Measurements from ENCODE around the gene MT3.
"Not testable (repeated sequence)": the region's sequence is repeated elsewhere in the genome, so short reads cannot be mapped to it uniquely, and the experiment has no call there.

Gene MT3

DNA sequence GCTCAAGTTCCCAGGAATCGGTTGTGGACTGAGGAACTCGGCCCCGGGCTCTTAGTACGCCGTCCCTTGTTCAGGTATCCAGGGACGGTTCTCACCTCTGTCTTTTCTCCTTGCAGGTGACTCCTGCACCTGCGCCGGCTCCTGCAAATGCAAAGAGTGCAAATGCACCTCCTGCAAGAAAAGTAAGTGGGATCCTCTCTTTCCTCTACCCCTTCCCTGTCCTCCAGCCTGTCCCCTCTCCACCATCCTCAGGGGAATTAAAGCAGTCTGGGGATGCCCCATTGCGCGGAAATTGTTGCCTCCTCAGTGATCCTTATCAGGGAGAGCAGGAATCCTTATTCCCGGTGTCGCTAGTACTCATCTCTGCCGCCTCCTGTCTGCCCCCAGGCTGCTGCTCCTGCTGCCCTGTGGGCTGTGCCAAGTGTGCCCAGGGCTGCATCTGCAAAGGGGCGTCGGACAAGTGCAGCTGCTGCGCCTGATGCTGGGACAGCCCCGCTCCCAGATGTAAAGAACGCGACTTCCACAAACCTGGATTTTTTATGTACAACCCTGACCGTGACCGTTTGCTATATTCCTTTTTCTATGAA, 19.6 kb downstream of the MT3 start:
- no peak for DNase-seq (ENCODE audit: low read depth in 1 of 2, low spot score in 1 of 2)

DNA sequence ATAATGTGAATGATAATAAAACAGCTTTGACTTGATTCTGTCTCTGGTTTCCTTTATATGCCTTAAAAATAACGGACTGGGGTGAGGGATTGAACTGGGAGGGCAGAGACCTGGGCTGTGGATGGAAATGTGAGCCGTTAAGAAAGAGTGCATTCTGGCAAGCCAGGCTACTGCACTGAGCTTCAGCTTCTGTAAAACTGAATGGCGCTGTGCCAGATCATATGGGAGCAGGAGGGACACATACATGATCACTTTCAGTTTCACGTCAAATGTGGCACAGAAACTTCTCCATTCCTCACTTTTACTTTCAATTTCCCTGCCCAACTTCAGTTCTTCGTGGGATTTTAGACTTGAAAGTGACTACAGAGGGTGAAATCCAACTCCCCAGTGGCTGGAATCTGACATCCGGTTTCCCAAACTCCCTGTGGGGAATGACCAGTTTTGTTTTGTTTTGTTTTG, 20.2 kb downstream of the MT3 start:
- DNase-seq (ENCODE audit: low read depth in 1 of 2, low spot score in 1 of 2): peak; percentile 40

DNA sequence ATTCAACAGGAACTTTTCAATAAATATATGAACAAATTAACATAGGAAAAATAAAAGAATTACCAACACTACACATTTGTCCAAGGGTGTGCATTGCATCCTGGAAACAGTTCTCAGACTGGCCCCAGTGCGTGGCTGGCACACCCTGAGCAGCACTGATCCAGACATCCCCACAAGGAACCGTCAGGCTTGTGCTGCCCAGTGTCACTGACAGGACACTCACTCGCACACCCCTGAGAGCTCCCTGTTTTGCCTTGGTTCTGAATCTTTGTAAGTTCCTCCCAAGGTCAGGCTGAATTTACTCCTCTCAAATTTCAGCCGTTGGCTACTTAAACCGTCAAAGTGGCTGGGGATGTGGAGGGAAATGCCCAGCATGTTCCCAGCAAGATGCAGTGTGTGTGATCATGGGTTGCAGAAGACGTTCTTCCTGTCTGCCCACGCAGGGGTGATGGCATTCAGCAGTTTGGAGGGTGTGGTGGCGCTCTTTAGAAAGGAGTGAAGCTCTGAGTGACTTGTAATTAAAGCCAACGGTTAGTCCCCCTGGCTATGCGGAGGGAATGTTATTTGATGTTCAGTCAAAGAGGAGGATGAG, 20.8 kb downstream of the MT3 start:
- DNase-seq (ENCODE audit: low read depth in 1 of 2, low spot score in 1 of 2): peak; percentile 17 to 52

DNA sequence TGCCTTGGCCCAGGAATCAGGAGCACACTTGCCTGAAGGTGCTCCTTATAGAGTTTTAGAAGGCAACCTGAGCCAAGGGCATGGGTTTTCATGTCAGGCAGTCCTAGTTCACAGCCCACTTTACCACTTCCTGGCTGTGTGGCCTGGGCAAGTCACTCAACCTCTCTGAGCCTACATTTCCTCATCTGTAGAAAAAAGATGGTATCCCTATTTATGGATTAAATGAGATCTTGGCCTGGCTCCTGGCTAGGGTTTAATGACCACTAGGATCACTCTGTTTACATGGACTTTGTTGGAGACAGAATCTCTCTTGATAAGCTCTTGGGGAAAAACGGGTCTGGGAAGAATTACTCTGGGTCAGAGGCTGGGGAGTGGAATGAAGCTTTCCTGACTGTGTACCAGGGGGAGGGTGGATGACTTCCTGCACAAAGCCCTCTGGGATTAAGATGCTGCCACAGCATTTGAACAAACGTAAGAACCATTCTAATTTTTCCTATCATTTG, 21.3 kb downstream of the MT3 start:
- no peak for DNase-seq (ENCODE audit: low read depth in 1 of 2, low spot score in 1 of 2)

DNA sequence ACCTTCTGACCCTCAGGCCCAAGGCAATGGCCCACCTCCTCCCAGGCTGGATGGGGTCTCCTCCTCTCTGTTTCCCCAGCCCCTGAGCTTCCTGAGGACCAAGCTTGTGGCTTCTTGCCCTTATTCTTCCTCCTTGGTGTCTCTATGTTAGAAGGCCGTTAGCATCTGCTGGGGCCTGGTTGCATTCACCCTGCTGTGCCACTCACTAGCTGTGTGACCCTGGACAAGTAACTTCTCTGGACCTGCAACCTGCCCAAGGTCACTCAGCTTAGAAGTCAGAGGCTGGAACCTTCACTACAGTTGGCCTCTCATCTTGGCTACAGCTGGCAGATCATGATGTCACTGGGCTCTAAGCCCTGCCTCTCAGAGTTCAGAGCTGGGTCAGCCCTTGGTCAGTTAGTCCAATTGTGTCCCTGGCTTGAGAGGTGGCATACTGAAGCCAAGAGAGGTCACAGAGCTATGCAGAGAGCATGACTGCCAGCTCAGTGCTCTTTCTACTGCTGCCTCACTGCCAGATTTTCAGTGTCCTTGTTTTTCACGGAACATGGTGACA, 22.0 kb downstream of the MT3 start:
- DNase-seq (ENCODE audit: low read depth in 1 of 2, low spot score in 1 of 2): no peak

DNA sequence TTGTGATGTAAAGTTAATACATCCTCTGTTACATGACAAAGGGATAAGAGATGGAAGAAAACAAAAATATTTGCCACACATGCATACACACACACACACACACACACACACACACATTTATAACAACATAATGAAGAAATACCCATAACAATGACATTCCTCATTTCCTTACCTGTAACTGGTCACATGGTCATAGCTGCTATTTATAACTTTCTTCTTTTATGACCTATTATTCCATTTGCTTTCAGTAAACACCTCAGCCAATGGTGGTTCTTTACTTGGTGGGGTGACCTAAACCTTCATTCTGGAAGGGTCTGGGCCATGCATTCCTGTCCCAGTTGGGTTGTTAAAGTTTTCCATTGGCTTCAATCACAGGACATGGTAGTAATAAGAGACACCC, 24.4 kb downstream of the MT3 start:
- DNase-seq (ENCODE audit: low read depth in 1 of 2, low spot score in 1 of 2): no peak

DNA sequence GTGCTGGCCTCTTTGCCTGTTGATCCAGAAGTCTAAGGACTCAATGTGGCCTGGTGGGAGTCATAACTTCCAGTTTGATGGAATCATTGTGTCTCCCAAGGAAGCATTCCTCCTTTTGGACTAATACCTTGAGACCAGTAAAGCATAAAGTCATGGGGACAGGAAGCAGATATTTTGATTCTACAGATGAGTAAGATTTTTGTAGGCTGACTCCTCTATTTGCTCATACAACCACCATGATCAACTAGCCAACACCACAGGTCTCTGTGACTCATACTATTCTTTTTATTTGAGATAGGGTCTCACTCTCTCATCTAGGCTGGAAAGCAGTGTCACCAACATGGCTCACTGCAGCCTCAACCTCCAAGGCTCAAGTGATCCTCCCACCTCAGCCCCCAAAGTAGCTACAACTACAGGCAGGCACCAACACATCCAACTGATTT, 25.2 kb downstream of the MT3 start:
- no peak for DNase-seq (ENCODE audit: low read depth in 1 of 2, low spot score in 1 of 2)

DNA sequence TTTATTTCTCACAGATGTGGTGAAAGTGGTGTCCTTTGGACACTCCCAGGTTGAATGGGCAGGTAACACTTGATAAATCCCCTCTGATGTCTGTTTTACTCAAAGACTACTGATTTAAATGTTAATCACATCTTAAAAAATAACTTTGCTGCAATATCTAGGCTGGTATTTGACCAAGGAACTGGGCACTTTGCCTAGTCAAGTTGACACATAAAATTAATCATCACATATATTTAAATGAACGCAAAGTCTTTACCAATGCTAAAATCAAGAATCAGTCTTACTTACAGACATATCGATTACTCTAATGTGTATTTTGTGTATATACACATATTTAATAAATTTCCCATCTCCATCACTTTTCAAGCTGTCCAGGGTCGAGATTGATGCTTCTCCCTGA, 26.0 kb downstream of the MT3 start:
- no peak for DNase-seq (ENCODE audit: low read depth in 1 of 2, low spot score in 1 of 2)

DNA sequence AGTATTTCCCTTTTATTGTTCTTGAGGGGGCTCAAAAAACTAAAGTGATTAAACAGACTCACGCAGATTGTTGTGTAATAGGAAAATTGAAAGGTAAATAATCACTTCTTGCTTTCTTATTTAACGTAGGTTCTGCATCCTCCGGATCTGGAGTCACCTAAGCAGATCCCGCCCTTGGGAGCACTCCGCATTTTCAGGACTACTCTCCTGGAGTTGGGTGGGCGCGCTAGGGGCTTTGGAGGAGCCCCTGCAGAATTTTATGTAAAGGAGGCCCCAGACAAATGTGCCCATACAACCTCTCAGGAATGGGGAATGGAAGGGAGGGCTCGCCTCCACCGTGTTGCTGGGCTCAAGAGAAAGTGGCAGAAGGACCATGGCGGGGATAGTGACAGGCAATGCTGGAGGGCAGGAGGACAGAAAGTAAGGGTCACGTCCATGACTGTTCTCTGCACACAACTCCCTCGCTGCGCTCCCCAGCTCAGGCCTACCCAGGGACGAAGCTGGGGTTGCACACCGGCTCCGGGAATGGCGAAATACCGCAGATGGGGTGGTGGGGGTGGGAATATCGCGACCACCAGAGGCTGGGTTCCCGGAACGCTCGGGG, 27.4 kb downstream of the MT3 start:
- DNase-seq (ENCODE audit: low read depth in 1 of 2, low spot score in 1 of 2): no peak

DNA sequence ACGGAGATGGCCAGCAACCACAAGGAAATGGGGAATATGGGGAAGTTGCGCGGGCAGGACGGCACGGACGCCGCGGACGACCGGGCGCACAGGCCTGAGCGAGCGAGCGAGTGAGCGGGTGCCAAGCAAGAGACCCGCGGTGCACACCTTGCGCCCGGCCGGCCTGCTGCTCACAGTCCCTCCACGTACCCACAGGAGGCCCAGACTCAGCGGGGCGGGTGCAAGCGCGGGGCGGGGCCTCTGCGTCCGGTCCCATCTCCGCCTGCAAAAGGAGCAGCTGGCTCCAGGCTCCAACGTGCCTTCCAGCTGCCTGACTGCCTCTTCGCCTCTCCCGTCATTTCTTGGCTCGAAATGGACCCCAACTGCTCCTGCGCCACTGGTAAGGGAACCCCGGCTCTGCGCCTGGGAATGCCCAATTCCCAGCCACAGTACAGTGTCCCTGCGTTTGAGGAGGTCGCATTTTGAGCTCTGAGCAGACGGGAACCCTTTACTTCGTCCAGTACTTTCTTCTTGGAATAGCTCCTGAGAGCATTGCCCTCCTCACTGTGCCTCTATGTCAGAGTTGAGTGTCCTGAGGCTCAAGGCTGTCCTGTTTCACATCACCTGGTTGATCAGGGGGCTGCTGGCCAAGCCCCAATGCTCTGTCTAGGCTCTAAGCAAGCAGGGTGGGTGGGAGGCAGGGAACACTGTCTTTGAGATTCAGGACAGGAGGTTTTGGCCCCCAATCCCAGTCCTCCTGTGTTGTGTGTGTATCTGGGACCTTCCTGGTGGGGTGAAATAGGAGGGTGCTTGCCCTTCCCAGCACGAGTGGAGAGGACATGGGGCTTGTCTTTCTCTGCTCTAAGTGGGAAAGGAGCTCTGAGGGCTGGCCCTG, 28.1 kb downstream of the MT3 start:
- DNase-seq (ENCODE audit: low read depth in 1 of 2, low spot score in 1 of 2): peak in 1 of 2 donors; percentile 53

DNA sequence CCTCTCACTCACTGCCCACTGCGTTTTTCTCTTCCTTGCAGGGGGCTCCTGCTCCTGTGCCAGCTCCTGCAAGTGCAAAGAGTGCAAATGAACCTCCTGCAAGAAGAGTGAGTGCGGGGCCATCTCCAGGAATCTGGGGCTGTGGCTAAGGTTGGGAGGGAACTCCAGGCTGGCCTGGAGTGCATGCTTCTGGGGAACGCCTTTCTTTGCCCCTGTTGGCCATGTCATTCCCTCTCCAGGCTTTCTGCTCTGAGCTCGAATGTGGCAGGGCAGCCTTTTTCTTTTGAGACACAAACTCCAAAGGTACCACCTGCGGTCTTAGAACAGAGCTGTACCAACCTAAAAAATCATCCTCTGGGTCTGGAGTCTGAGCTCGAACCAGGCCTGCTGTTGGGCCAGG, 28.8 kb downstream of the MT3 start:
- DNase-seq (ENCODE audit: low read depth in 1 of 2, low spot score in 1 of 2): no peak

DNA sequence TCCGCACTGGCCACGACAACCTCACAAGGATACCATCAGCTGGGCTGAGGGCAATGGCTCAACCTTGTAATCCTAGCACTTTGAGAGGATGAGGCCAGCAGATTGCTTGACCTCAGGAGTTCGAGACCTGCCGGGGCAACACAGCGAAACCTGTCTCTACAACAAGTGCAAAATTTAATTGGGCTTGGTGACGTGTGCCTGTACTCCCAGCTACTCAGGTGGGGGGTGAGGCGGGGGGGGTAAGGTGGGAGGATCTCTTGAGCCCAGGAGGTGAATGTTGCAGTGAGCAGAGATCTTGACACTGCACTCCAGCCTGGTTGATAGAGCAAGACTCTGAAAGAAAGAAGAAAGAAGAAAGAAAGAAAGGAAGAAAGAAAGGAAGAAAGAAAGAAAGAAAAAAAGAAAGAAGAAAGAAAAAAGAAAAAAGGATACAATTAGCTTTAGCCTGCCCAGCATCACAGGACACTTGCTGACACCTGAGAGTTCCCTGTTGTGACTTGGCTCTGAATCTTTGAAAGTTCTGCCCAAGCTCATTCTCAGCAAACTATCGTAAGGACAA, 31.1 kb downstream of the MT3 start:
- no peak for DNase-seq (ENCODE audit: low read depth in 1 of 2, low spot score in 1 of 2)

DNA sequence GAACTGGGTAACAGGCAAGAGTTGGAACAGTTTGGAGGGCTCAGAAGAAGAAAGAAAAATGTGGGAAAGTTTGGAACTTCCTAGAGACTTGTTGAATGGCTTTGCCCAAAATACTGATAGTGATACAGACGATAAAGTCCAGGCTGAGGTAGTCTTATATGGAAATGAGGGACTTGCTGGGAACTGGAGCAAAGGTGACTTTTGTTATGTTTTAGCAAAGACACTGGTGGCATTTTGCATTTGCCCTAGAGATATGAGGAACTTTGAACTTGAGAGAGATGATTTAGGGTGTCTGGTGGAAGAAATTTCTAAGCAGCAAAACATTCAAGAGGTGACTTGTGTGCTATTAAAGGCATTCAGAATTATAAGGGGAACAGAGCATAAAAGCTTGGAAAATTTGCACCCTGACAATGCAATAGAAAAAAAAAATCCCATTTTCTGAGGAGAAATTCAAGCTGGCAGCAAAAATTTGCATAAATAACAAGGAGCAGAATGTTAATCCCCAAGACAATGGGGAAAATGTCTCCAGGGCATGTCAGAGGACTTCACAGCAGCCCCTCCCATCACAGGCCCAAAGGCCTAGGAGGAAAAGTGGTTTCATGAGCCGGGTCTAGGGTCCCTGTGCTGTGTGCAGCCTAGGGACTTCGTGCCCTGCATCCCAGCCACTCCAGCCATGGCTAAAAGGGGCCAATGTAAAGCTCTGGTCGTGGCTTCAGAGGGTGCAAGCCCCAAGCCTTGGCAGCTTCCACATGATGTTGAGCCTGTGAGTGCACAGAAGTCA, 32.5 kb downstream of the MT3 start:
- not testable (repeated sequence) for DNase-seq (ENCODE audit: low read depth in 1 of 2, low spot score in 1 of 2)

DNA sequence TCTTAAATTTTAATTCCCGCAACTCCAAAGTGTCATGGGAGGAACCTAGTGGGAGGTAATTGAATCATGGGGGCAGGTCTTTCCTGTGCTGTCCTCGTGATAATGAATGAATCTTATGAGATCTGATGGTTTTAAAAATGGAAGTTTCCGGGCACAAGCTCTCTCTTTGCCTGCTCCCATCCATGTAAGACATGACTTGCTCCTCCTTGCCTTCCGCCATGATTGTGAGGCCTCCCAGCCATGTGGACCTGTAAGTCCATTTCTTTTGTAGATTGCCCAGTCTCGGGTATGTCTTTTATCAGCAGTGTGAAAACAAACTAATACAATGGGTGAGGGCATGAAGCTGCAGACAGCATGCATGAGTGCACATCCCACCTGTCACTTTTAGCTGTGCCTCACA, 33.9 kb downstream of the MT3 start:
- not testable (repeated sequence) for DNase-seq (ENCODE audit: low read depth in 1 of 2, low spot score in 1 of 2)

DNA sequence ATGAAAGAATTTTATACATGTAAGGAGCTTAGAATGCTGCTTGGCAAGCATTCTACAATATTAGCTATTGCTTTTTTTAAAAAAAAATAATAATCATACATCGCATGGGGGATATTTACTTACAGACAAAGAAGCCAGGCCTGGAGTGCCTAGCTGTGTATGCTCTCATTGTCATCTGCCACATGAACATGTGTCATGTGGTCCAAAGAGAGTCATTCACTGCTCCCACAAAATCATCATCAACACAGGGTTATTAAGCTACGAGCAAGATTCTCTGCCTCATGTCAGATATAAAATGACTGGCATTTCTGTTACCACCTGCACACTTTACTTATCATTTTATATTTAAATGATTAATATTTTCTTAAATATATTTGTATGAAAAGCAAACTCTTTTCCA, 34.3 kb downstream of the MT3 start:
- DNase-seq (ENCODE audit: low read depth in 1 of 2, low spot score in 1 of 2): no peak

DNA sequence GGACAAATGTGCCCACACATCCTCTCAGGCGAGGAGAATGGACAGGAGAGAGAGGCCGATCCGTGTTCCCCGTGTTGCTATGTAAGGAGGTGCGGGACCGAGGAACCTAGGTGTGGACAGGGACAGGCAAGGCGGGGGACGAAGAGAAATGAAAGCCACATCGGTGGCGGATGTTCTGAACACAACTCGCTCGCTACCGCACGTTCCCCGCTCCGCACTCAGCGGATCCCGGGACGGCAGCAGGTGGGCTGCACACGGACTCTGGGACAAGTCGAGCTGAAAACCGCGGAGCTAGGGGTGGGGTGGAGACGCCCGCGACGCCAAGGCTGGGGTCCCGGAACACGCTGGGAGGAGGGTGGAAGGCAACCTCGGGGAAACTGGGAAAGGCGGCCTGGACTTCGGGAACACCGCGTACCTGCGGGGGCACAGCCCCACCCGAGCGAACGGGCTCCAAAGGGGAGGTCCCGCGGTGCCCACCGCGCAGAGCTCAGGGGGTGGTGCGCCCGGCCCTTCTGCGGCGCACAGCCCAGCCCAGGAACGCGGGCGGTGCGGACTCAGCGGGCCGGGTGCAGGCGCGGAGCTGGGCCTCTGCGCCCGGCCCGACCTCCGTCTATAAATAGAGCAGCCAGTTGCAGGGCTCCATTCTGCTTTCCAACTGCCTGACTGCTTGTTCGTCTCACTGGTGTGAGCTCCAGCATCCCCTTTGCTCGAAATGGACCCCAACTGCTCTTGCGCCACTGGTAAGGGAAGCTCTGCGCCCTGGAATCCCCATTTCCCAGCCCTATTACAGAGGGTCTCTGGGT, 36.0 kb downstream of the MT3 start, which contains the start of gene MT1E:
TSS of gene MT1E (plus strand) at position 642 of the 803 bp plus-strand sequence. CDS start at position 713, 71 bp downstream.
- DNase-seq (ENCODE audit: low read depth in 1 of 2, low spot score in 1 of 2): peak in 1 of 2 donors; percentile 65

DNA sequence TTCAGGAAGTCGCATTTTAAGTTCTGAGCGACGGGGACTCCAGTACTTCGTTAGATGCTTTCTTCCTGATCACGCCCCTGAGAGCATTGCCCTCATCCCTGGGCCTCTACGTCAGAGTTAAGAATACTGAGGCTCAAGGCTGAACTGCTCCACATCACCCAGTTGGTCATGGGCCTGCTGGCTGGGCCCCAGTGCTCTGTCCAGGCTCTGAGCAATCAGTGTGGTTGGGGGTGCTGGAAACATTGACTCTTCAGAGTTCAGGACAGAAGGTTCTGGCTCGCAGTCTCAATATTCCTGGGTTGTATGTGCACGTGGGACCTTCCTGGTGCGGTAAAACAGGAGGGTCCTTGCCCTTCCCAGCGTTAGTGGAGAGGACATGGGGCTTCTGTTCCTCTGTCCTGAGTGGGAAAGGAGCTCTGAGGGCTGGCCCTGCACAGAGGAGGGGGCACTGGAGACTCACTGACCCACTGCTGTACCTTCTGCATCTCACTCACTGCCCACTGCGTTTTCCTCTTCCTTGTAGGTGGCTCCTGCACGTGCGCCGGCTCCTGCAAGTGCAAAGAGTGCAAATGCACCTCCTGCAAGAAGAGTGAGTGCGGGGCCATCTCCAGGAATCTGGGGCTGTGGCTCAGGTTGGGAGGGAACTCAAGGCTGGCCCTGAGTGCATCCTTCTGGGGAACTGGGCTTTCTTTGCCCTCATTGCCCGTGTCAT, 36.8 kb downstream of the MT3 start:
- DNase-seq (ENCODE audit: low read depth in 1 of 2, low spot score in 1 of 2): no peak

DNA sequence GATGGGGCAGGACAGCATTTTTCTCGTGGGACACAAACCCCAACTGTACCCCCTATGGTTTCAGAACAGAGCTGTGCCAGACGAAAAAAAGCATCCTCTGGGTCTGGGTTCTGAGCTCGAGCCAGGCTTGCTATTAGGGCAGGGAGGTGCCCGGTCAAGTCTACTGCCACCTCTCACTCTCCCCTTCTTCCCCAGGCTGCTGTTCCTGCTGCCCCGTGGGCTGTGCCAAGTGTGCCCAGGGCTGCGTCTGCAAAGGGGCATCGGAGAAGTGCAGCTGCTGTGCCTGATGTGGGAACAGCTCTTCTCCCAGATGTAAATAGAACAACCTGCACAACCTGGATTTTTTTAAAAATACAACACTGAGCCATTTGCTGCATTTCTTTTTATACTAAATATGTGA, 37.4 kb downstream of the MT3 start:
- DNase-seq (ENCODE audit: low read depth in 1 of 2, low spot score in 1 of 2): no peak

All from stimulated activated CD4-positive, alpha-beta T cell treated with anti-CD3 and anti-CD28 coated beads, Interleukin-15, amount 100 ng/mL, for 1 hour (primary cell).